Gastroesophageal sphincter (tissue), 4 donors: Measurements from ENCODE around the gene TM9SF3. TPM values are rescaled to one million over a fixed set of nuclear protein-coding genes. Genes with fewer than 3 reads are reported as not detected.

ENCODE experiments used
- ATAC-seq: fragments of 150-250 bp; one replicate; pipeline ENCODE4 v1.9.1; 2016; ENCODE audit warnings: mild to moderate bottlenecking, moderate library complexity
- H3K27ac ChIP-seq, 4 donors: fragments of 200-600 bp; sonication (generic) in 3 of 4; 1 replicate in 3 of 4; 2 replicates in 1 of 4; pipeline ENCODE4 v1.5.1; 2016 to 2019
- H3K27me3 ChIP-seq: fragments of 200-600 bp; sonication (generic); one replicate; pipeline ENCODE4 v1.5.1; 2019
- H3K36me3 ChIP-seq, 2 donors: fragments of 200-600 bp; sonication (generic); one replicate each; pipeline ENCODE4 v1.5.1; 2019; ENCODE audit warnings: control low read depth in 1 of 2
- H3K4me1 ChIP-seq, 3 donors: fragments of 200-600 bp; sonication (generic); 1 replicate in 2 of 3; 2 replicates in 1 of 3; pipeline ENCODE4 v1.5.1; 2016 to 2019; ENCODE audit warnings: control low read depth in 2 of 3
- H3K4me3 ChIP-seq, 2 donors: fragments of 200-600 bp; sonication (generic); one replicate each; pipeline ENCODE4 v1.5.1; 2019; ENCODE audit warnings: mild to moderate bottlenecking in 1 of 2, moderate library complexity in 1 of 2
- H3K9me3 ChIP-seq, 3 donors: fragments of 200-600 bp; sonication (generic); one replicate each; pipeline ENCODE4 v1.5.1; 2017 to 2019; ENCODE audit warnings: control low read depth in 2 of 3
- CTCF ChIP-seq, 4 experiments: fragments of 200-600 bp in 2 of 4; fragments of 450-650 bp in 2 of 4; sonication (generic) in 1 of 4; IDR thresholded peaks; one replicate each; pipeline ENCODE4 v1.5.1; 2017 to 2019; ENCODE audit warnings: antibody characterized with exemption in 4 of 4, mild to moderate bottlenecking in 2 of 4, moderate library complexity in 2 of 4
- EP300 ChIP-seq: sonication (generic); formaldehyde crosslinking; IDR thresholded peaks from one replicate; pipeline ENCODE4 v1.6.1; 2017; ENCODE audit warnings: antibody characterized with exemption, mild to moderate bottlenecking
- POLR2A ChIP-seq, 2 donors: fragments of 450-650 bp; IDR thresholded peaks; one replicate each; pipeline ENCODE4 v1.6.1; 2017; ENCODE audit warnings: antibody characterized with exemption in 2 of 2, mild to moderate bottlenecking in 2 of 2, moderate library complexity in 1 of 2
- POLR2AphosphoS5 ChIP-seq: sonication (generic); formaldehyde crosslinking; IDR thresholded peaks from one replicate; pipeline ENCODE4 v1.6.1; 2017; ENCODE audit warnings: antibody characterized with exemption
- WGBS, 2 donors: methylation state at CpG; one replicate each; pipeline ENCODE4 v1.1.5; 2018; ENCODE audit warnings: low coverage in 1 of 2; 5-methylcytosine and 5-hydroxymethylcytosine counted together
- total RNA-seq, 4 donors: library from RNA; depleted of rRNA; stranded (reverse); fragments of >200 nt; gene quantifications; one replicate each; pipeline ENCODE4 v1.1.0, GENCODE V29; 2016

TM9SF3 gene
- total RNA-seq, 4 donors from 2014 or later = 88.6 to 121 (median 114) TPM

GRCh38 chr10:96491303-96491702 lies 95.5 kb downstream of the TM9SF3 start:
- H3K36me3 ChIP-seq = no peaks in the 10 kb centered on the region
- H3K4me1 ChIP-seq = no peaks in the 10 kb centered on the region
- no peak overlapping the region for H3K4me3 ChIP-seq
- 64 to 100% methylated on average over 1 to 3 of the region's 3 CpGs for WGBS, 2 donors
- TF ChIP-seq CTCF (IDR thresholded peaks at IDR 0.05) (peak in 1 of 4 experiments; percentile 26), EP300 (no peak)
- no peak overlapping the region for H3K27ac ChIP-seq
- peaks cover 23% of the 10 kb centered on the region for H3K27me3 ChIP-seq
- H3K9me3 ChIP-seq = no peaks in the 10 kb centered on the region
- ATAC-seq = no peak

GRCh38 chr10:96488161-96488935 lies 98.5 kb downstream of the TM9SF3 start:
- ATAC-seq = no peak
- peaks cover 13% of the 10 kb centered on the region for H3K27me3 ChIP-seq
- no peak overlapping the region for H3K27ac ChIP-seq
- TF ChIP-seq EP300 (no peak), CTCF (IDR thresholded peaks at IDR 0.05) (no peak), POLR2AphosphoS5 (no peak), POLR2A (IDR thresholded peaks at IDR 0.05) (no peak)
- no peaks in the 10 kb centered on the region for H3K4me1 ChIP-seq
- H3K36me3 ChIP-seq = no peaks in the 10 kb centered on the region
- no peak overlapping the region for H3K4me3 ChIP-seq
- WGBS, 2 donors = 96% methylated on average over 2 of the region's 14 CpGs; no CpG with 5 or more reads in 1 of the 2 donors
- H3K9me3 ChIP-seq = peaks cover 0 to under 1% (median 0%) of the 10 kb centered on the region in 3 donors

GRCh38 chr10:96482815-96483588 lies 103.8 kb downstream of the TM9SF3 start:
- Histone ChIP-seq H3K4me3 (no peak overlapping the region), H3K27me3 (peaks cover 24% of the 10 kb centered on the region), H3K4me1 (no peaks in the 10 kb centered on the region), H3K9me3 (peaks cover 0 to 5% (median 0%) of the 10 kb centered on the region in 3 donors), H3K36me3 (no peaks in the 10 kb centered on the region), H3K27ac (no peak overlapping the region)
- TF ChIP-seq EP300 (no peak), CTCF (IDR thresholded peaks at IDR 0.05) (no peak), POLR2AphosphoS5 (no peak), POLR2A (IDR thresholded peaks at IDR 0.05) (no peak)
- no peak for ATAC-seq
- 51 to 86% methylated on average over 4 of the region's 4 CpGs for WGBS, 2 donors

- Histone ChIP-seq H3K27me3 (peaks cover 41% of the 10 kb centered on the region), H3K4me1 (no peaks in the 10 kb centered on the region), H3K9me3 (peaks cover 0 to 4% (median 0%) of the 10 kb centered on the region in 3 donors), H3K4me3 (no peak overlapping the region), H3K36me3 (no peaks in the 10 kb centered on the region), H3K27ac (no peak overlapping the region)
- 72% methylated on average over 8 of the region's 9 CpGs; no CpG with 5 or more reads in 1 of the 2 donors for WGBS, 2 donors
- ATAC-seq = no peak
- no peak for TF ChIP-seq EP300
- TF ChIP-seq POLR2A (IDR thresholded peaks at IDR 0.05) = no peak
- no peak for TF ChIP-seq CTCF (IDR thresholded peaks at IDR 0.05)
- TF ChIP-seq POLR2AphosphoS5 = no peak
These were observed 108.5 kb downstream of the TM9SF3 start for GRCh38 chr10:96478355-96478754.
